ENCODE measurements around the gene COMTD1.
"Not testable (repeated sequence)": the region's sequence is repeated elsewhere in the genome, so short reads cannot be mapped to it uniquely, and the experiment has no call there.

The COMTD1 gene

GRCh38 chr10:75205908-75206307, 29.8 kb downstream of the COMTD1 start:
- no peaks in the 10 kb centered on the region for H3K36me3 Mint-ChIP-seq (ENCODE audit: low read depth)
- H3K27ac Mint-ChIP-seq, result no peak overlapping the region
- H3K9me3 Mint-ChIP-seq, result no peaks in the 10 kb centered on the region
- no peak overlapping the region for H3K4me3 Mint-ChIP-seq
- no peak for TF ChIP-seq CTCF (IDR thresholded peaks at IDR 0.05)
- no peak for DNase-seq
- H3K4me1 Mint-ChIP-seq, result peaks cover 47% of the 10 kb centered on the region
- H3K27me3 Mint-ChIP-seq (ENCODE audit: low read depth, poor library complexity), result peaks cover 26% of the 10 kb centered on the region

GRCh38 chr10:75203724-75204123, 32.0 kb downstream of the COMTD1 start:
- no peak overlapping the region for H3K4me3 Mint-ChIP-seq
- no peaks in the 10 kb centered on the region for H3K36me3 Mint-ChIP-seq (ENCODE audit: low read depth)
- H3K4me1 Mint-ChIP-seq, result peaks cover 42% of the 10 kb centered on the region
- H3K9me3 Mint-ChIP-seq, result no peaks in the 10 kb centered on the region
- peaks cover 26% of the 10 kb centered on the region for H3K27me3 Mint-ChIP-seq (ENCODE audit: low read depth, poor library complexity)
- DNase-seq, result no peak
- no peak for TF ChIP-seq CTCF (IDR thresholded peaks at IDR 0.05)
- peak overlapping the region; percentile 62 for H3K27ac Mint-ChIP-seq

- H3K9me3 Mint-ChIP-seq; DNase-seq; H3K36me3 Mint-ChIP-seq (ENCODE audit: low read depth); H3K4me3 Mint-ChIP-seq; H3K27ac Mint-ChIP-seq: not testable (repeated sequence)
- Mint-ChIP-seq H3K4me1 (peaks cover 38% of the 10 kb centered on the region), H3K27me3 (ENCODE audit: low read depth, poor library complexity) (peaks cover 29% of the 10 kb centered on the region)
These were observed 32.6 kb downstream of the COMTD1 start for GRCh38 chr10:75203046-75203620.

- peak overlapping the region; percentile 30 for H3K27ac Mint-ChIP-seq
- DNase-seq, result no peak
- no peak overlapping the region for H3K4me3 Mint-ChIP-seq
- no peaks in the 10 kb centered on the region for H3K36me3 Mint-ChIP-seq (ENCODE audit: low read depth)
- TF ChIP-seq CTCF (IDR thresholded peaks at IDR 0.05), result no peak
- peaks cover 38% of the 10 kb centered on the region for H3K4me1 Mint-ChIP-seq
- no peaks in the 10 kb centered on the region for H3K9me3 Mint-ChIP-seq
- H3K27me3 Mint-ChIP-seq (ENCODE audit: low read depth, poor library complexity), result peaks cover 29% of the 10 kb centered on the region
These were observed 33.3 kb downstream of the COMTD1 start for GRCh38 chr10:75202321-75203045.

- peak overlapping the region; percentile 2 for H3K27ac Mint-ChIP-seq
- H3K36me3 Mint-ChIP-seq (ENCODE audit: low read depth), result no peaks in the 10 kb centered on the region
These were observed 33.9 kb downstream of the COMTD1 start for GRCh38 chr10:75201793-75202307.

GRCh38 chr10:75199949-75200348, 35.8 kb downstream of the COMTD1 start:
- H3K27ac Mint-ChIP-seq, DNase-seq, H3K9me3 Mint-ChIP-seq, H3K4me3 Mint-ChIP-seq: not testable (repeated sequence)
- peaks cover 24% of the 10 kb centered on the region for H3K27me3 Mint-ChIP-seq (ENCODE audit: low read depth, poor library complexity)
- H3K36me3 Mint-ChIP-seq (ENCODE audit: low read depth), result peaks cover 12% of the 10 kb centered on the region
- peaks cover 35% of the 10 kb centered on the region for H3K4me1 Mint-ChIP-seq

More at GRCh38 chr10:75201793-75202307, 33.9 kb downstream of the COMTD1 start:
- no peak for TF ChIP-seq CTCF (IDR thresholded peaks at IDR 0.05)
- Mint-ChIP-seq H3K27me3 (ENCODE audit: low read depth, poor library complexity) (peaks cover 32% of the 10 kb centered on the region), H3K9me3 (no peaks in the 10 kb centered on the region), H3K4me3 (no peak overlapping the region), H3K4me1 (peaks cover 38% of the 10 kb centered on the region)
- no peak for DNase-seq
